Measurements from ENCODE around the gene HDAC4.

The HDAC4 gene

GRCh38 chr2:239259603-239260298, 141.1 kb downstream of the HDAC4 start:
- no peak for DNase-seq (ENCODE audit: low read depth in 1 of 2, low spot score in 1 of 2)

- DNase-seq (ENCODE audit: low read depth in 1 of 2, low spot score in 1 of 2), result no peak
Measured at GRCh38 chr2:239259173-239259572, 141.6 kb downstream of the HDAC4 start.

GRCh38 chr2:239258248-239258647, 142.6 kb downstream of the HDAC4 start:
- DNase-seq (ENCODE audit: low read depth in 1 of 2, low spot score in 1 of 2), result no peak

- DNase-seq (ENCODE audit: low read depth in 1 of 2, low spot score in 1 of 2), result no peak
Measured at GRCh38 chr2:239257511-239257937, 143.3 kb downstream of the HDAC4 start.

- DNase-seq (ENCODE audit: low read depth in 1 of 2, low spot score in 1 of 2), result no peak
Measured at GRCh38 chr2:239256350-239256743, 144.5 kb downstream of the HDAC4 start.

- no peak for DNase-seq (ENCODE audit: low read depth in 1 of 2, low spot score in 1 of 2)
Measured at GRCh38 chr2:239255628-239256349, 145.0 kb downstream of the HDAC4 start.

- no peak for DNase-seq (ENCODE audit: low read depth in 1 of 2, low spot score in 1 of 2)
Measured at GRCh38 chr2:239255218-239255617, 145.6 kb downstream of the HDAC4 start.

GRCh38 chr2:239253701-239254436, 147.0 kb downstream of the HDAC4 start:
- no peak for DNase-seq (ENCODE audit: low read depth in 1 of 2, low spot score in 1 of 2)

GRCh38 chr2:239253264-239253663, 147.6 kb downstream of the HDAC4 start:
- no peak for DNase-seq (ENCODE audit: low read depth in 1 of 2, low spot score in 1 of 2)

- no peak for DNase-seq (ENCODE audit: low read depth in 1 of 2, low spot score in 1 of 2)
Measured at GRCh38 chr2:239252801-239253200, 148.0 kb downstream of the HDAC4 start.

- no peak for DNase-seq (ENCODE audit: low read depth in 1 of 2, low spot score in 1 of 2)
Measured at GRCh38 chr2:239252393-239252792, 148.4 kb downstream of the HDAC4 start.

GRCh38 chr2:239251971-239252370, 148.8 kb downstream of the HDAC4 start:
- DNase-seq (ENCODE audit: low read depth in 1 of 2, low spot score in 1 of 2), result no peak

- DNase-seq (ENCODE audit: low read depth in 1 of 2, low spot score in 1 of 2), result no peak
Measured at GRCh38 chr2:239250216-239251081, 150.4 kb downstream of the HDAC4 start.

- DNase-seq (ENCODE audit: low read depth in 1 of 2, low spot score in 1 of 2), result no peak
Measured at GRCh38 chr2:239249776-239250175, 151.0 kb downstream of the HDAC4 start.

GRCh38 chr2:239249048-239249447, 151.8 kb downstream of the HDAC4 start:
- DNase-seq (ENCODE audit: low read depth in 1 of 2, low spot score in 1 of 2), result no peak

- DNase-seq (ENCODE audit: low read depth in 1 of 2, low spot score in 1 of 2), result no peak
Measured at GRCh38 chr2:239247401-239248245, 153.2 kb downstream of the HDAC4 start.

- no peak for DNase-seq (ENCODE audit: low read depth in 1 of 2, low spot score in 1 of 2)
Measured at GRCh38 chr2:239246723-239247122, 154.1 kb downstream of the HDAC4 start.

GRCh38 chr2:239245872-239246721, 154.7 kb downstream of the HDAC4 start:
- no peak for DNase-seq (ENCODE audit: low read depth in 1 of 2, low spot score in 1 of 2)

- DNase-seq (ENCODE audit: low read depth in 1 of 2, low spot score in 1 of 2), result no peak
Measured at GRCh38 chr2:239245107-239245506, 155.7 kb downstream of the HDAC4 start.

Data from activated T-helper 1 cell treated with anti-CD3 and anti-CD28 coated beads, Interleukin-2, amount 50 U/mL, for 16 hours (primary cell).